Skin of body (tissue), 2 donors: ENCODE results near the gene HSD3B7. TPM values are rescaled to one million over a fixed set of nuclear protein-coding genes. Genes with fewer than 3 reads are reported as not detected.
"Not testable (repeated sequence)": the region's sequence is repeated elsewhere in the genome, so short reads cannot be mapped to it uniquely, and the experiment has no call there.

Experiments
- DNase-seq: peaks from one replicate; lab custom pipeline; 2025; lab: John Stamatoyannopoulos, UW
- total RNA-seq: library from RNA; depleted of rRNA; stranded (reverse); fragments of >200 nt; gene quantifications from one replicate; pipeline ENCODE4 v1.2.3, GENCODE V29; 2014

The HSD3B7 gene
- total RNA-seq, 1 donor from 2014 or later = 8.5 TPM

DNA sequence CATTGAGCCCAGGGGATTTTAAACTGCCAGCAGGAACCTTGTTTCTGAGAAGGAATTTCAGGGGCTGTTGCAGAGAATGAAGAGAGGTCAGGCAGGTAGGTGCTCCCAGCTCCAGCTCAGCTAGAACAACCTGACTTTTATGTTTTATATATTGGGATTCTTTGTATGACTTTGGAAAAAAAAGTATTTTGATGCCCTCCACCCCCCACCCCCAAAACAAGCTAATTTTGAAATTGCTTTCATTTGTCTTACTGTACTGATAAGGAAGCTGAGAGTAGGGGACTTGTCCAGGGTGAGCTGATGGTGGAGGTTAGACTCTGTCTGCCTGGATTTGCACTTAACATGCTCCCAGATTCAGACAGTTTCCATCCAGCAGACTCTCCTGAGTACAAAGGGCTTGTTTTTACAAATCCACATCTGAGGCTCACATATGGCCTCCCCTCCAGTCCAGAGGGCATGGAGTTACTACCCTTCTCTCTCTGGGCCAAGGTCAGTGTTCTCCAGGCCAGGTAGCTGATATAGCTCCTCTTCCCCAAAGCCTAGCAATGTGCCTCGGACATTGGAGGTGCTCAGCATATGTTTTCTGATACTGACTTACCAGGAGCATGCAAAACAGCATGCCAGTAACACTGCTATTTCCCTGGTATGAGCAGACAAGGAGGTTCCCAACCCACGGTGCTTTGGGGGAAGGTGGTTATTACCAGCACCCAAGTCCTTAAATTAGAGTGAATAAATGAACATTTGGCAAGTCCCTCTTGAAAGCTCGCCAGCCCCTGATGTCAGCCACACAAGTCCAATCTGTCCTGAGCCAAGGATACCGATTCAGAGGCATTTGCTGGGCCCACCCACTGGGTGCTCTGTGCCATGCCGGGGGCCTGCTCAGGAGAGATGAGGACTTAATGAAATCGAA lies 14.1 kb downstream of the HSD3B7 start:
- DNase-seq = no peak

DNA sequence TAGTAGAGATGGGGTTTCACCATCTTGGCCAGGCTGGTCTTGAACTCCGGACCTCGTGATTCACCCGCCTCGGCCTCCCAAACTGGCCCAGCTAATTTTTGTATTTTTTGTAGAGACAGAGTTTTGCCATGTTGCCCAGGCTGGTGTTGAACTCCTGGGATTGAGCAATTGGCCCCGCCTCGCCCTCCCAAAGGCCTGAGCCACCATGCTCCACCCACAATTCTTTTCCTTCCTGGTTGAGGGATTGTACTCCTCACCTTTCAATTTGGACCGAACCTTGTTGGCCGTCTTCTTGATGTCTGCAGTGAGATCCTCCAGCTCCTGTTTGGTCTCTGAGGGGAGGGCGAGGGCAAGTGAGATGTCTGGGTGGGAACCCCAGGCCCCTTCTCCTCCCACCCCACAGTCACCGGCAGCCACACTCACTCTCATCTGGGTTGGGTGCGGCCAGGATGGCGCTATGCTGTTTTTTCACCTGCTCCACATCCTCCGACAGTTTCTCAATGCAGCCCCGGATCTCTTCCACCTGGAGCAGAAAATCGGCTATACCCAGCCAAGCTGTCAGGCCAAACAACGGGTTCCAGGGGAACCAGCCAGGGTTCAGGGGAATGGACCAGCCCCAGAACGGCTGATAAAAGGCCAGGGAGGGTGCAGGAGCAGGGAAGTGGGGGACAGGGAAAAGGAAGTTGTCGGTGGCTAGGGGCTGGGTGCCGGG lies 15.8 kb downstream of the HSD3B7 start:
- no peak for DNase-seq

DNA sequence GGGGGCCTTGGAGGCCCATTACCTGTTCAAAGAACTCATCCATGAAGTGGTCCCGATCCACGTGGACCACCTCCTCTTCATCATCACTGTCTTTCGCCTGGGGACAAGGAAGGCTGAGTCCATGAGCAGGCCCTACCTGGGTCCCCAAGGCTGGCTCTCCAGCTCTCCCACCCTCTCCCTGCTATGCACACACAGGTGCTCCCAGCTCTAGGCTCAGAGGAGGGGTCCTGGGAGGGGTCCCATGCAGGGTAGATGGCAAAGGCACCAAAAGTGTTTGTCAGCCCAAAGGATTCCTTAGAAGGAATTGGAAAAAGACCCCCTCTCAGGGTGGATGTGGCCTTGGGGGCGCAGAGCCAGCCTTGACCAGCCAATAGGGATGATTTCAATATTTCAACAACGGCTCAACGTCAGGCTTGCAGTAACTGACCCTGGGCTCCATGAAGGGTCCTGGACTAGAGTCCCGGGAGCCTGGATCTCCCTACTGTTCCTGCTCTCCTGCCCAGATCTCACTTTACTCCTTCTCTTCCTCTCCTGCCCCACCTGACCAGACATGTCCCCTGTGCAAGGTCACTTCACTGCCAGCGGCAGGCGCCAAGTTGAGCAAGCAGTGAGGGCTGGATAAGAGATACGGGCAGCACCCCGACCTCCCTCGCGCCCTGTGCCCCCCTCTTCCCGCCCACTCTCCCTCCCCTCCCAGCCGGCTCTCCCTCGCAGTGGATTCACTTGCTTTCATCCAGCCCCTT lies 16.7 kb downstream of the HSD3B7 start:
- DNase-seq = no peak

DNA sequence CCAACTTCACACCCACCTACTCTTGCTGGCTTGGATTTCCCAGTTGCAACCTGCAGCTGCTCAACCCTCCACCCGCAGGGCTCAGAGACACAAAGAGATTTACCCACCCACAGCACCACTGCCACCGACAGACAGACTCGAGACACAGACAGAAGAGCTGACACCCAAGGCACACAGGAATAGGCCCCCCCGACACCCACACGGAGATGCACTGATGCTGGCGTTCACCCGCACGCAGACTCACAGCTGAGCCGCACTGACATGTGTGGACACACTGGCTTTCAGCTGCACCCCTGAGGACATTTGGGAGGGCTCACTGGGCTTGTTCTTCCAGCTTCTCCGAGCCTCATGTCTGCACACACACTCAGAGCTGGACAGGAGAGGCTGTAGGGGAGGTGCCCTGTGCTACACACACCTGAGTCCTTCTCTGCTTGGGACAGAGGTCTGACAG lies 17.3 kb downstream of the HSD3B7 start:
- DNase-seq = peak; percentile 7

DNA sequence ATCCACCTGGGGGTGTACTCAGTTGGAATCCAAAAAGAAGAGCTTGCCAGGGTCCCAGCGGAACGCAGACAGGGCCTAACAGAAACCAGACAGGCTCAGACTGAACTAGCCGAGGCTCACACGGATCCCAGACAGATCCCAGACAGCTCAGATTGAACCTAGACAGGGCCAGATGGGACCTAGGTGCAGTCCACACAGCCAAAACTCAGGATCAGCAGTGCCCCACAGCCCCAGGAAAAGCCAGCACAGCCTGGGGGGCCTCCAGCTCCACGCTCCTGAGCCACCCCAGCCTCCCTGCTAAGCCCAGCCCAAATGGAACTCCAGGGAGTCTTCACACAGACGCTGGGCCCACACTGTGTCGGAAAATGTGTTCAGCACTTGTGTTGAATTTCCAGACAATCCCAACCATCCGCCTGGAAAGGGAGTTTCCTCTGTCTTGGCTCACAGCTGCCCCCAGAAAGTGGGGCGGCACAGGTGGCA lies 17.9 kb downstream of the HSD3B7 start:
- DNase-seq = peak; percentile 39

DNA sequence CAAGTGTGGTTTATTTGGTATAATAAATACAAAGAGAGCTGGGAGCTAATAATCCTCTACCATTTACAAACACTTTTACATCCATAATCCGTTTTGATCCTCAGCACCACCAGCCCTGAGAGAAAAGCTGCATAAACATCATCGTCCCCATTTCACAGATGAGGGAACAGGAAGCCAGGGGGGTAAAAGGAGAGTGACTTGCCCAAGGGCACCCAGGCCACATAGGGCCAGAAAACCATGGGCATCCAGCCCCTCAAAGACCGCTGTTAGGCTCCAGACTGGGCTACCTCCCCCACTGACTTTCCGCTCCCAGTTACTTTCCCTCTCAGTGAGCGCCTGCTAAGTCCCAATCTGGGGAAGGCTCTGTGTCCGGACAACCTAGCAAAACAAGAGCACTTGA lies 18.7 kb downstream of the HSD3B7 start:
- no peak for DNase-seq

DNA sequence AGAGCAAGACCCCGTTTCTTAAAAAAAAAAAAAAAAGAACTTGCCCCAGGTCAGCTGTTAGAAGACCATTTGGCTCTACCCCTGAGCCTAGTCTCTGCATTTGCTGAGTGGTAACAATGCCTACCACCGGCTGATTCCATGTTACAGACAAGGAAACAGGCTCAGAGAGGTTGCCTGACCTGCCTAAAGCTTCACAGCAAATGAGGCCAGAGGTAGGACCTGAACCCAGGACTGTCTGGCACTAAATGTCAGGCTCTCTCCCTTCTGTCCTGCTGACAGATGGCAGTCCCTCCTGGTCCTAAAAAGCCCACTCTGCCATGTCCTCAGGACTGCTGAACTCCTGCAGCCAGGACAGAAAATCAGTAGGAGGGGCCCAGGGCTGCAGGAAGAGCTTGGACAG lies 19.7 kb downstream of the HSD3B7 start:
- DNase-seq = no peak

DNA sequence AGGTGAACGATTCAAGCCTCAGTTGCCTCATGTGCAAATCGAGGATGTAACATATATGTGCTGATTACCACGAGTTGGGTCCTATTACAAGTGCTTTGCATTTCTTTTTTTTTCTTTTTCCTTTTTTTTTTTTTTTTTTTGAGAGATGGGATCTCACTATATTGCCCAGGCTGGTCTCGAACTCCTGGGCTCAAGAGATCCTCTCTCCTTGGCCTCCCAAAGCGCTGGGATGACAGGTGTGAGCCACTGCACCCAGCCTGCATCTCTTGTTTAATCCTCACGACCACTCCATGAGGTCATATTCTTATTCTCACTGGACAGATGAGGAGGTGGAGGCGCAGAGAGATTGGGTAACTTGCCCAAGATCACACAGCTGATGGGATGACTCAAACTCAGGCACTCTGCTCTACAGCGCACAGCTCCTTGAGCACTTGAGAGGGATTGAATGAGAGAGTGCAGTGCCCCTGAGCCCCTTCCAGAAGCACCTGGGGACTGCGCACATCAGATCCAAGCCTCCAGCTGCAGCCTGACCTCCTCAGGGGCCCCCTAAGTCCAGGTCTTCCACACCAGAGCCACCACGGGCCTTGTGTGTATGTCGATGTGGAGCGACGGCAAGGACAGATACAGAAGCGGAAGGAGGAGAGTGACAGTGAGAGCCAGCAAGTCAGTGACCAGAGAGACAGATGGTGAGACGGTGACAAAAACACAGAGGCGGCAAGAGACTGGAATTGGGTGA lies 20.5 kb downstream of the HSD3B7 start:
- DNase-seq = no peak

DNA sequence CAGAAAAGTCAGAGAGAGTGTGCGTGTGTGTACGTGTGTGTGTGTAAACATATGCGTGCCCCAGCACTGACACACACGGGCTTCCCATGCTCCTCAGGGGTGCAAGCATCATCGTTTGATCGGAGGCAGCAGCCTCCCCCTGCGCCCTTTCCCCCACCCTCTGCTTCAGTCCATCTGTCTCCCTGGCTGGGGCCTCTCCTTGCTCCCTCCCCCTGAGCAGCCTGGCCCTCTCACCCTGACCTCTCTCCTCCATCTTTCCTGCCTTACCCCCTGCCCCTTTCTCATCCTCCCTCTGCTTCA lies 21.0 kb downstream of the HSD3B7 start:
- DNase-seq = no peak

DNA sequence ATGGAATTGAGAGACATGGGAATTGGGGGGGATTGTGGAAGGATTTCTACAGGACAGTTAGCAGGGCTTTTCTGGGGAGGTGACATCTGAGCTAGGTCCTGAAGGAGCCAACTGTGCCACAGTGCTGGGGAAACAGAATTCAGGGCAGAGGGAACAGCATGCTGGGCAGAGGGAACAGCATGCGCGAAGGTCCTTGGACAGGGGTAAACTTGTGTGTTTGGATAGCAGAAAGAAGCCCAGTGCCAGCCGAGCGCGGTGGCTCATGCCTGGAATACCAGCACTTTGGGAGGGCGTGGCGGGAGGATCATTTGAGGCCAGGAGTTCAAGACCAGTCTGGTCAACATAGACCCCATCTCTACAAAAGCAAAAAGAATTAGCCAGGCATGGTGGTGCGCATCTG lies 21.6 kb downstream of the HSD3B7 start:
- no peak for DNase-seq

DNA sequence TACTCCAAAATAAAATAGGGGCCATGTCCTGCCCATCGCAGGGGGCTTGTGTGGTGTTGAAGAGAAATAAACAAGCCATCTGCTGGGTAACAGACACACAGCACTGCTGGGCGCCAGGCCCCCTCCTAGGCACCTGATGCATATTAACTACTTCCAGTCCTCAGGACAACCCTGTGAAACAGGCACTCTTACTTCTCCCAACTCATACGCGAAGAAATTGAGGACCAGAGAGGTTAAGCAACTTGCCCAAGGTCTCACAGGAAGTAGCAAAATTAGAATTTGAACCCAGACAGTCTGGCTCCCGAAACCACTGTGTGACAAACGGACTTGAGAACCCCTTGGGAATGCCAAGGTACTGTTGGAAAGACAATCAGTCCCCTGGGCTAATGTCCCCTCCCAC lies 22.7 kb downstream of the HSD3B7 start:
- no peak for DNase-seq

DNA sequence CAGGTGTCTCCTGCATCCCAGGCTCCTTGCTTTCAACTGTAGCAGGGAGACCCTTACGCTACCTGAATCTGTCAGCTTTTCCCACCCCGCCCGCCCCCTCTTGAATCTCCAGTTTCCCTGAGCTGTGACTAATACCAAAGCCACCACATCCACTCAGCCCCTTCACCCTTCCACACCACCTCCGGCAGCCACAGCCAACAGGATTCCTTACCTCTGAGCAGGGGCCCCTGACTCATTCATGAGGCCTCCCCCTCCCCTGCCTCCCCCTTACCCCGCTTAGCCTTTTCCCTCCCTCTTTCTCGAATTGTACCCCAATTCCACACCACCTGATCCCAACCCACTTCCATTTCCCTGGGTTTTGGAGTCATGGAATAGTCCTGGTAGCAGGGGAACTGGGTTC lies 23.1 kb downstream of the HSD3B7 start:
- DNase-seq = no peak

DNA sequence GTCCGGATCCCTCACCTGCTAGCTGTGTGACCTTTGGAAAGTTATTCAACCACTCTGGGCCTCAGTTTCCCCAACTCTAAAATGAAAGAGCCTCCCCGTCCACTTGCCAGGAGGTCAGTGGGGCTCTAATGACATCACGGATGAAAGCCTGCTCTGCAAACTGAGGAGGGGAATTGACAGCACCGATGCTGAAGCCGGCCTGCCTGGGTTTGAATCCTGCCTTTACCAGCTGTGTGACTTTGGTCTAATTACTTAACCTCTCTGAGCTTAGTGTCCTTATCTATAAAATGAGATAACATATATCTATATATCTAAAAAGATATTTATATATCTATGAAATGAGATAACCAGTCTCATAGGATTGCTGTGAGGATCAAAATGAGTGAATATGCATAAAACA lies 23.5 kb downstream of the HSD3B7 start:
- no peak for DNase-seq

DNA sequence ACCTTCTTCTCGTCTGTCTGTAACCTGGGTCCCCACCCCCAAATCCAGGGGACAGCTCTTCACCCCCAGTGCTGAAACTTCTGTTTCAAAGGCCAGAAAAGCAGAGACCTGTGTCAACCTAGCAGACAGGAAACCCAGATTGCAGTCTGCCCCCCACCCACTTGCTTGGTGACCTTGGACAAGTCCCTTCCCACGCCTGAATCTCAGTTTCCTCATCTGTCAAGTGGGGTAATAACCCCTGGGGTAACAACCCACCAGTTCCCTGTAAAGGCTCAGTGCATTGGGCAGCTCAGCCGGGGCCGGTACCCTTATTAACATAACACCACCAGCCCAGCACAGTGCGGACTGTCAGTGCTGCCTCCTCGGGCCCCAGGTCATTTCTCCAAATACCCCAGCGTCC lies 24.1 kb downstream of the HSD3B7 start:
- no peak for DNase-seq

DNA sequence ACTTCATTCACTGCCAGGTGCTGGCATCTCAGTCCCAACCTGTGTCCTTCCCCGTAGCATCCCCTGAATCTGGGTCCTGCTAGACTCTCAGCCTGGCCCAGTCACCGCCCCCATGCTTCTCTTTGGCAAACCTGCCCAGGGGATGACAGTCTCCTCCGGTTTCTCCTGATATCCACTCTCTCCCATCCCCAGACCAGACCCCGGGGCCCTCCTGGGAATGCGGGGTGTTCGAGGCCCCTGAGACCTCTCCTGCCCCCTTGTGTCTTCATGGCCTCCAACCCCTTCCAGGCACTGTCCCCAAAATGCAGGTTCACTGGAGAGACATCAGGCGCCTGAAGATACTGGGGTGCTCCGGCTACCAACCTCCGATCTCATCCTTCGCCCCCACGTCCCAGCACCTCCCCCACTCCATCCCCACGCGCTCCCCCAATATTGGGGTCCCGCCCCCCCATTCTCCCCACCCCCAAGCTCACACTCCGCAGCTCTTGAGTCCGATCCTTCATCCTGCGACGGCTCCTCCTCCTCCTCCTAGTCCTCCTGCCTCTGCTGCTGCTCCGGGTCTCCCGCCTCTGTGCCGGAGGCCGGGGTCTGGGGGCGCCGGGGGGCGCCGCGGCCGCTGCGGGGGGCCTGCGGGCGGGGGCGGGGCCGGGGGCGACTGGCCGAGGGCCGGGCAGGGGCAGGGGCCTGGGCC lies 25.0 kb downstream of the HSD3B7 start:
- no peak for DNase-seq

DNA sequence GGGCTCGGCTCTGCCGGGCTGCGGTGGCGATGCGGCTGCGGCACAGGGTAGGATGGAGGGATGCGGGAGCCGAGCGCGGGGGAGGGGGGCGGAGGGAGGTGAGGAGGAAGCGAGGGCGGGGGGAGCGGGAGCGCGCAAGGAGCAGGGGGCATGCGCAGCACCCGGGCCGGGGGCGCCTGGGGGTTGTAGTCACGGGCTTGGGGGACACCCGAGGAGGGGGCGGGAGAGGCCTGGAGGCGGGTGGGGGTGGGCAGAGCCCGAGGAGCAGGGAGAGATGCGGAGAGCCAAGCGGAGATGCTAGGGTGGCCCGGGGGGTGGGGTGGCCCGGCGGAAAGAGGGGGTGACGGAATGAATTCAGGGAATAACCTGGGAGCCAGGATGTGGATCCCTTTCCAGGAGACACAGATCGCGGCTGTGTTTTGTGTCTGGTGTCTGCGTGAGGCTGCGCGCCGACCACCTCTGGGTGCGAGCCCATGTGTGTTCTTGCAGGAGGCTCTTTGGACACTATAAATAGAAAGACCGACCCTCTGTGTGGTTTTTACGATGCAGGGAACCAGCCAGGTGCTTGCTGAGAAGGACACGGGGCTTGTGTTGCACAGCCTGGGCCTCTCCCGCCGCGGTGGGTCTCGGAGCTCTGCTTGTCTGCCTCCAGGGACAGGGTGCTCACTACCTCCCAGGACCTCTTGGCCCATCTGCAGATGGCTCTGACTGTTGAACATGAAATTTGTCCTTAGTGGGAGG lies 25.7 kb downstream of the HSD3B7 start, which contains the start of gene STX1B:
Gene STX1B (minus strand): TSS at position 54 of the 741 bp plus-strand sequence. CDS start 242 bp downstream, outside the sequence.
- no peak for DNase-seq

DNA sequence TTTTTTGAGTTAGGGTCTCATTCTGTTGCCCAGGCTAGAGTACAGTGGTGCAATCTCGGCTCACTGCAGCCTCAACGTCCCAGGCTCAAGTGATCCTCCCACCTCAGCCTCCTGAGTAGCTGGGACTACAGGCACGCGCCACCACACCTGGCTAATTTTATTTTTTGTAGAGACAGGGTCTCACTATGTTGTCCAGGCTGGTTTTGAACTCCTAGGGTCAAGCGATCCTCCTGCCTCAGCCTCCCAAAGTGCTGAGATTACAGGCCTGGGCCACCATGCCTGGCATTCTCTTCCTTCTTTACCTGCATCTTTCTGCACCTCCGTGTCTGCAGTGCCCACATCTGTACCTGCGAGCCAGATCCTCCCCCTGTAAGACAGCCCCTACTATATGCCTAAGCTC lies 26.8 kb downstream of the HSD3B7 start:
- DNase-seq = not testable (repeated sequence)

DNA sequence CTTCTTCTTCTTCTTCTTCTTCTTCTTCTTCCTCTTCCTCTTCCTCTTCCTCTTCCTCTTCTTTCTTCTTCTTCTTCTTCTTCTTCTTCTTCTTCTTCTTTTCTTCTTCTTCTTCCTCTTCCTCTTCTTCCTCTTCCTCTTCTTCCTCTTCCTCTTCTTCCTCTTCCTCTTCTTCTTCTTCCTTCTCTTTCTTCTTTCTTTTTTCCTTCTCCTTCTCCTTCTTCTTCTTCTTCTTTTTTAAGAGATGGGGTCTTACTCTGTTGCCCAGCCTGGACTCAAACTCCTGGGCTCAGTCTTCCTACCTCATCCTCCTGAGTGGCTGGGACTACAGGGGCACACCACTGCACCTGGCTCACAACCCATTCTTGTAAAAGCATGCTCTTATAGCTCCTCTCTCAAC lies 28.3 kb downstream of the HSD3B7 start:
- not testable (repeated sequence) for DNase-seq

DNA sequence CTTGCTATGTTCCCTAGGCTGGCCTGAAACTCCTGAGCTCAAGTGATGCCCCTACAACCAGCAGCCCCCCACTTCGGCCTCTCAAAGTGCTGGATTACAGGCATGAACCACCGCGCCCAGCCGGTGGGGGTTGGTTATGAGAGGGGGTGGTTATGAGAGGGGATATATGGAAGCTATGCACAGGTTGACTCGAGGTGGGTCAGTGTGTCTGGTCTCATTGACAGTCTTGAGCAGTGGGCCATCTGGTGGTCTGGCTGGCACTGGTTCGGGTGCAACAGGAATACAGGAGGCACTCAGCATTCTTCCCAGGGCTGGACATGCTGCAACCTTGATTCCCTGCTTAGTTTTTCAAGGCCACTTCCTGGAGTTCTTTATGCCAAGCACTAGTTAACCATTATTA lies 31.0 kb downstream of the HSD3B7 start:
- no peak for DNase-seq

DNA sequence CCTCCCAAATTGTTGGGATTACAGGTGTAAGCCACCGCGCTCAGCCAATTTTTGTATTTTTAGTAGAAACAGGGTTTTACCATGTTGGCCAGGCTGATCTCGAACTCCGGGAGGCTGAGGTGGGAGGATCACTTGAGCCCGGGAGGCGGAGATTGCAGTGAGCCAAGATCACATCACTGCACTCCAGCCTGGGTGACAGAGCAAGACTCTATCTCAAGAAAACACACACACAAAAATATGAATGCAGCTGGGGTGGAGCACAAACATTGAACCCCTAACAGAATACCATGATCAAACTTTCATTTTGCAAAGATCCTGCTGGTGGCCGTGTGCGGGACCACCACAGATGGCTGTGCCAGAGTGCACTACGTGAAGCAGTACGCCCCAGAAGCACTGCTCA lies 32.7 kb downstream of the HSD3B7 start:
- not testable (repeated sequence) for DNase-seq
